ENCODE data around the gene CBFA2T2. TPM values are rescaled to one million over a fixed set of nuclear protein-coding genes. Genes with fewer than 3 reads are reported as not detected.
"Not testable (repeated sequence)": the region's sequence is repeated elsewhere in the genome, so short reads cannot be mapped to it uniquely, and the experiment has no call there.

CBFA2T2 gene
- total RNA-seq, 1 experiment from 2014 or later: 8.7 TPM

GRCh38 chr20:33460711-33461110, 29.2 kb upstream of the CBFA2T2 start:
- H3K9me3 ChIP-seq (replicated peaks): no peaks in the 10 kb centered on the region
- no peak for DNase-seq (ENCODE audit: low read depth in 1 of 2, low spot score in 2 of 2)
- no peak overlapping the region for H3K4me3 ChIP-seq
- H3K36me3 ChIP-seq: no peaks in the 10 kb centered on the region
- no peak overlapping the region for H3K27ac ChIP-seq
- H3K4me1 ChIP-seq (replicated peaks): no peaks in the 10 kb centered on the region
- H3K27me3 ChIP-seq (replicated peaks): no peaks in the 10 kb centered on the region

GRCh38 chr20:33463332-33464101, 26.4 kb upstream of the CBFA2T2 start:
- no peaks in the 10 kb centered on the region for H3K36me3 ChIP-seq
- H3K9me3 ChIP-seq (replicated peaks): no peaks in the 10 kb centered on the region
- H3K27me3 ChIP-seq (replicated peaks): no peaks in the 10 kb centered on the region
- DNase-seq (ENCODE audit: low read depth in 1 of 2, low spot score in 2 of 2): no peak
- no peak overlapping the region for H3K4me3 ChIP-seq
- no peaks in the 10 kb centered on the region for H3K4me1 ChIP-seq (replicated peaks)
- H3K27ac ChIP-seq: no peak overlapping the region

DNA sequence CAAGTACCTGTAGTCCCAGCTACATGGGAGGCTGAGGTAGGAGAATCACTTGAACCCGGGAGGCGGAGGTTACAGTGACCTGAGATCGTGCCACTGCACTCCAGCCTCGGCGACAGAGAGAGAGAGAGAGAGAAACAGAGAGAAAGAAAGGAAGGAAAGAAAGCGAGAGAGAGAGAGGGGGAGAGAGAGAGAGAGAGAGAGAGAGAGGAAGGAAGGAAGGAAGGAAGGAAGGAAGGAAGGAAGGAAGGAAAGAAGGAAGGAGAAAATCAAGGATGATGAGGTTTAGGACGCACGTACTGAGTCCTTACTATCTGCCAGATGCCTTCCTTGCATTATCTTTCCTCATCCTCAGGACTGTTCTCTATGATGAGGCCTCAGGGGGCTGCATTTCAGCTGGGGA, 25.1 kb upstream of the CBFA2T2 start:
- H3K27ac ChIP-seq; H3K27me3 ChIP-seq (replicated peaks); H3K4me3 ChIP-seq; H3K36me3 ChIP-seq; H3K9me3 ChIP-seq (replicated peaks); DNase-seq (ENCODE audit: low read depth in 1 of 2, low spot score in 2 of 2); H3K4me1 ChIP-seq (replicated peaks): not testable (repeated sequence)

- no peaks in the 10 kb centered on the region for H3K27me3 ChIP-seq (replicated peaks)
- no peak for DNase-seq (ENCODE audit: low read depth in 1 of 2, low spot score in 2 of 2)
- H3K4me3 ChIP-seq: no peak overlapping the region
- H3K27ac ChIP-seq: no peak overlapping the region
- H3K4me1 ChIP-seq (replicated peaks): no peaks in the 10 kb centered on the region
- H3K36me3 ChIP-seq: no peaks in the 10 kb centered on the region
- H3K9me3 ChIP-seq (replicated peaks): no peaks in the 10 kb centered on the region
Measured at GRCh38 chr20:33465481-33466302, 24.2 kb upstream of the CBFA2T2 start.

GRCh38 chr20:33466303-33466646, 23.6 kb upstream of the CBFA2T2 start:
- Histone ChIP-seq H3K36me3 (no peaks in the 10 kb centered on the region), H3K27ac (no peak overlapping the region), H3K4me1 (replicated peaks) (no peaks in the 10 kb centered on the region), H3K4me3 (no peak overlapping the region), H3K27me3 (replicated peaks) (no peaks in the 10 kb centered on the region), H3K9me3 (replicated peaks) (no peaks in the 10 kb centered on the region)
- DNase-seq (ENCODE audit: low read depth in 1 of 2, low spot score in 2 of 2): no peak

DNA sequence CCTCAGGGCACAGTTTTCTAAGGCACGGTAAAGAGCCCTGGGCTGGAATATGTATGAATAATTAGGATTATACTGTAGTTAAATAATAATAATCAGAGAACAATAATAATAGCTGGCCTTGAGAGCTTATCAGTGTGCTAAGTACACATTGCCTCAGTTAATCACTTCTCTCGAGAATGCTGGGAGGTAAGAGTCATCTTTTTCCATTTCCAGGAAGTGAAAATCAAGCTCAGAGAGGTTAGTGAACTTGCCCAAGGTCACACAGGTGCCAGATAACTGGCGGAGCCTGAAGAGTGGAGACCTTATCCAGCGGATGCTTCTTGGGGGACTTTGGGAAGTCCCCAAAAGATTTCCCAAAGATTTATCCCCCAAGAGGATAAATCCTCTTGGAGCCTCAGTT, 19.4 kb upstream of the CBFA2T2 start:
- no peak for DNase-seq (ENCODE audit: low read depth in 1 of 2, low spot score in 2 of 2)

GRCh38 chr20:33470866-33471265, 19.0 kb upstream of the CBFA2T2 start:
- no peak overlapping the region for H3K27ac ChIP-seq
- DNase-seq (ENCODE audit: low read depth in 1 of 2, low spot score in 2 of 2): no peak
- H3K27me3 ChIP-seq (replicated peaks): no peaks in the 10 kb centered on the region
- no peaks in the 10 kb centered on the region for H3K4me1 ChIP-seq (replicated peaks)
- H3K4me3 ChIP-seq: no peak overlapping the region
- no peaks in the 10 kb centered on the region for H3K36me3 ChIP-seq
- H3K9me3 ChIP-seq (replicated peaks): no peaks in the 10 kb centered on the region

More for the DNA sequence above, 19.4 kb upstream of the CBFA2T2 start:
- Histone ChIP-seq H3K27ac (no peak overlapping the region), H3K4me1 (replicated peaks) (no peaks in the 10 kb centered on the region), H3K36me3 (no peaks in the 10 kb centered on the region), H3K9me3 (replicated peaks) (no peaks in the 10 kb centered on the region), H3K4me3 (no peak overlapping the region), H3K27me3 (replicated peaks) (no peaks in the 10 kb centered on the region)

GRCh38 chr20:33472868-33473435, 16.9 kb upstream of the CBFA2T2 start:
- Histone ChIP-seq H3K9me3 (replicated peaks) (no peaks in the 10 kb centered on the region), H3K4me3 (no peak overlapping the region), H3K27ac (no peak overlapping the region), H3K36me3 (no peaks in the 10 kb centered on the region), H3K4me1 (replicated peaks) (no peaks in the 10 kb centered on the region), H3K27me3 (replicated peaks) (no peaks in the 10 kb centered on the region)
- DNase-seq (ENCODE audit: low read depth in 1 of 2, low spot score in 2 of 2): no peak

GRCh38 chr20:33474097-33474873, 15.6 kb upstream of the CBFA2T2 start:
- H3K4me3 ChIP-seq: no peak overlapping the region
- no peaks in the 10 kb centered on the region for H3K9me3 ChIP-seq (replicated peaks)
- H3K4me1 ChIP-seq (replicated peaks): no peaks in the 10 kb centered on the region
- no peaks in the 10 kb centered on the region for H3K36me3 ChIP-seq
- no peaks in the 10 kb centered on the region for H3K27me3 ChIP-seq (replicated peaks)
- no peak overlapping the region for H3K27ac ChIP-seq
- no peak for DNase-seq (ENCODE audit: low read depth in 1 of 2, low spot score in 2 of 2)

GRCh38 chr20:33474963-33475362, 14.9 kb upstream of the CBFA2T2 start:
- H3K4me3 ChIP-seq: no peak overlapping the region
- H3K36me3 ChIP-seq: no peaks in the 10 kb centered on the region
- H3K9me3 ChIP-seq (replicated peaks): no peaks in the 10 kb centered on the region
- DNase-seq (ENCODE audit: low read depth in 1 of 2, low spot score in 2 of 2): no peak
- H3K4me1 ChIP-seq (replicated peaks): no peaks in the 10 kb centered on the region
- no peaks in the 10 kb centered on the region for H3K27me3 ChIP-seq (replicated peaks)
- H3K27ac ChIP-seq: no peak overlapping the region

DNA sequence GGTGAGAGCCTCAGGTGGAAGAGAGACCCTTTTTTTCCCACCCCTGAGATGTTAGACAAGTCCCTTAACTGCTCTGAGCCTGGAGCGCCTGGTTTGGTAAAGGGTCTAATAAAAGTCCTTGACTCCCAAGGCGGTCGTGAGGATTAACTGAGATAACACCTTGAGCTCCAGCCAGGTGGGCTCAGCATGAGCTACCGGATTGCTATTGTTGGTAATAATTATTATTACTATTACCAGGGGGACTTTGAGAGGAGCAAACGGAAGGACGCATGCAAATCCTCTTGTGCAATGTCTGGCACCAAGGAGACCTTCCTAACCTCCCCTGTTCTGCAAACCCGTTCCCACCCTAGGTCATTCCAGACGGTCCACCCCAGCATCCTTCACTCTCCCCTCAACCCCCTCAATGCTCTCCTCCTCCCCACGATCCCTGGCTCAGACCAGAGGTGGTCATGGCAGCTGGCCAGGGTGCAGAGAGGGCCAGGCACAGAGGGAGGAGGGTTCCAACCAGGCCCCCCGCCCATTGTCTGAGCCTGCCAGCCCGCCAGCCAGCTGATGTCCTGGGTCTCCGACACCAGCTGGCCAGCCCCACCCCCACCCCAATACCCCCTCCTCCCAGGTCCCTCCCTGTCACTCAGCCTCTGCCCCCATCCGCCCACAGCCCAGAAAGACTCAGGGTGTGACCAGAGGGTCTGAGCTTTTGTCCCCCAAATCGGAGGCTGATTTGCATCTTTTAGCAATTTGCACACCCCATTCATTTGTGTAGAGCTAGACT, 14.3 kb upstream of the CBFA2T2 start:
- DNase-seq (ENCODE audit: low read depth in 1 of 2, low spot score in 2 of 2): no peak
- no peak overlapping the region for H3K27ac ChIP-seq
- H3K4me3 ChIP-seq: no peak overlapping the region
- no peaks in the 10 kb centered on the region for H3K9me3 ChIP-seq (replicated peaks)
- no peaks in the 10 kb centered on the region for H3K27me3 ChIP-seq (replicated peaks)
- H3K4me1 ChIP-seq (replicated peaks): no peaks in the 10 kb centered on the region
- no peaks in the 10 kb centered on the region for H3K36me3 ChIP-seq

GRCh38 chr20:33477386-33478234, 12.3 kb upstream of the CBFA2T2 start:
- H3K9me3 ChIP-seq (replicated peaks): no peaks in the 10 kb centered on the region
- no peak for DNase-seq (ENCODE audit: low read depth in 1 of 2, low spot score in 2 of 2)

More at GRCh38 chr20:33477386-33478234, 12.3 kb upstream of the CBFA2T2 start:
- Histone ChIP-seq H3K27ac (no peak overlapping the region), H3K27me3 (replicated peaks) (no peaks in the 10 kb centered on the region), H3K4me1 (replicated peaks) (no peaks in the 10 kb centered on the region), H3K36me3 (no peaks in the 10 kb centered on the region), H3K4me3 (no peak overlapping the region)
